Panc1 (cell line): ENCODE measurements around the gene SEMA5B.

Experiments used
- CTCF ChIP-seq: fragments of 450-650 bp; IDR thresholded peaks from 2 replicates; pipeline ENCODE4 v1.5.1; 2017; ENCODE audit warnings: mild to moderate bottlenecking
- POLR2AphosphoS5 ChIP-seq: IDR thresholded peaks from 2 replicates; pipeline ENCODE4 v1.6.1; 2012; ENCODE audit warnings: mild to moderate bottlenecking, low read depth, low read length, moderate library complexity
- SIN3A ChIP-seq: IDR thresholded peaks from 2 replicates; pipeline ENCODE4 v1.6.1; 2012; ENCODE audit warnings: low read depth, mild to moderate bottlenecking, low read length, moderate library complexity, borderline replicate concordance; ENCODE audit not compliant: insufficient read depth
- TCF7L2 ChIP-seq: IDR thresholded peaks from 2 replicates; pipeline ENCODE4 v1.6.1; 2011; ENCODE audit warnings: mild to moderate bottlenecking, low read depth, low read length, inconsistent platforms
- TF ChIP-seq, protein P1 (sequence below), 2 experiments: IDR thresholded peaks; 2 replicates each; pipeline ENCODE4 v1.6.1; 2011 to 2012; ENCODE audit warnings: low read depth in 2 of 2, control low read depth in 1 of 2, low read length in 1 of 2, mild to moderate bottlenecking in 1 of 2, moderate library complexity in 1 of 2; ENCODE audit not compliant: insufficient read depth in 1 of 2

GRCh38 chr3:122967765-122968164 is 59.8 kb downstream of the SEMA5B start:
- no peak for TF ChIP-seq CTCF
- TF ChIP-seq POLR2AphosphoS5, result no peak
- no peak for TF ChIP-seq TCF7L2
- no peak for TF ChIP-seq SIN3A
- TF ChIP-seq, protein P1, sequence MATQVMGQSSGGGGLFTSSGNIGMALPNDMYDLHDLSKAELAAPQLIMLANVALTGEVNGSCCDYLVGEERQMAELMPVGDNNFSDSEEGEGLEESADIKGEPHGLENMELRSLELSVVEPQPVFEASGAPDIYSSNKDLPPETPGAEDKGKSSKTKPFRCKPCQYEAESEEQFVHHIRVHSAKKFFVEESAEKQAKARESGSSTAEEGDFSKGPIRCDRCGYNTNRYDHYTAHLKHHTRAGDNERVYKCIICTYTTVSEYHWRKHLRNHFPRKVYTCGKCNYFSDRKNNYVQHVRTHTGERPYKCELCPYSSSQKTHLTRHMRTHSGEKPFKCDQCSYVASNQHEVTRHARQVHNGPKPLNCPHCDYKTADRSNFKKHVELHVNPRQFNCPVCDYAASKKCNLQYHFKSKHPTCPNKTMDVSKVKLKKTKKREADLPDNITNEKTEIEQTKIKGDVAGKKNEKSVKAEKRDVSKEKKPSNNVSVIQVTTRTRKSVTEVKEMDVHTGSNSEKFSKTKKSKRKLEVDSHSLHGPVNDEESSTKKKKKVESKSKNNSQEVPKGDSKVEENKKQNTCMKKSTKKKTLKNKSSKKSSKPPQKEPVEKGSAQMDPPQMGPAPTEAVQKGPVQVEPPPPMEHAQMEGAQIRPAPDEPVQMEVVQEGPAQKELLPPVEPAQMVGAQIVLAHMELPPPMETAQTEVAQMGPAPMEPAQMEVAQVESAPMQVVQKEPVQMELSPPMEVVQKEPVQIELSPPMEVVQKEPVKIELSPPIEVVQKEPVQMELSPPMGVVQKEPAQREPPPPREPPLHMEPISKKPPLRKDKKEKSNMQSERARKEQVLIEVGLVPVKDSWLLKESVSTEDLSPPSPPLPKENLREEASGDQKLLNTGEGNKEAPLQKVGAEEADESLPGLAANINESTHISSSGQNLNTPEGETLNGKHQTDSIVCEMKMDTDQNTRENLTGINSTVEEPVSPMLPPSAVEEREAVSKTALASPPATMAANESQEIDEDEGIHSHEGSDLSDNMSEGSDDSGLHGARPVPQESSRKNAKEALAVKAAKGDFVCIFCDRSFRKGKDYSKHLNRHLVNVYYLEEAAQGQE (IDR thresholded peaks at IDR 0.05; ENCODE audit: insufficient read depth in 1 of 2, low read depth in 2 of 2, low read length in 1 of 2), result no peak
